ENCODE measurements around the gene MFAP3L. TPM values are rescaled to one million over a fixed set of nuclear protein-coding genes. Genes with fewer than 3 reads are reported as not detected.

Gene MFAP3L
- total RNA-seq, 1 experiment from 2014 or later, result 5.1 TPM

GRCh38 chr4:170012629-170012958 lies 13.6 kb downstream of the MFAP3L start:
- H3K23ac ChIP-seq (ENCODE audit: insufficient read length, low read depth, low read length), result no peak overlapping the region
- no CpG with 5 or more reads among the region's 2 CpGs for WGBS (ENCODE audit: extremely low coverage, insufficient read length, low lambda C conversion rate)
- Mint-ChIP-seq H3K4me3 (no peak overlapping the region), H3K4me1 (peaks cover 14 to 17% of the 10 kb centered on the region in 2 experiments), H3K9me3 (peaks cover 0 to 8% of the 10 kb centered on the region in 2 experiments; a peak in 3 of 5 replicates), H3K36me3 (ENCODE audit: insufficient read depth in 1 of 3, low read depth in 3 of 3) (peaks cover 0 to 4% (median 0%) of the 10 kb centered on the region in 3 experiments; a peak in 2 of 7 replicates), H3K27ac (no peak overlapping the region), H3K27me3 (ENCODE audit: low read depth) (no peaks in the 10 kb centered on the region)
- H4K8ac ChIP-seq (replicated peaks; ENCODE audit: insufficient read length, low read depth, low read length), result no peak overlapping the region
- no peak overlapping the region for H2AFZ ChIP-seq (ENCODE audit: low read length)
- H3K9ac ChIP-seq (ENCODE audit: extremely low read depth, insufficient read length, low read length), result no peak overlapping the region
- H2BK20ac ChIP-seq (ENCODE audit: low read depth, low read length, poor library complexity, severe bottlenecking), result no peak overlapping the region
- no peak overlapping the region for H3K4ac ChIP-seq (ENCODE audit: low read depth, low read length)
- no peak overlapping the region for H3K56ac ChIP-seq (ENCODE audit: insufficient read length, low read depth, low read length)
- no peak for DNase-seq
- TF ChIP-seq CTCF (conservative IDR thresholded peaks at IDR 0.05), result no peak
- H4K91ac ChIP-seq (ENCODE audit: insufficient read length, low read depth, low read length), result no peak overlapping the region
- no peaks in the 10 kb centered on the region for H3K23me2 ChIP-seq (ENCODE audit: insufficient read length, low read depth, low read length, poor library complexity, severe bottlenecking)
- no peak overlapping the region for H3K4me2 ChIP-seq (ENCODE audit: insufficient read depth, insufficient read length, low read length)
- no peak overlapping the region for H3K14ac ChIP-seq (ENCODE audit: insufficient read depth, low read length)
- H4K20me1 ChIP-seq (ENCODE audit: control insufficient read depth, insufficient read depth, insufficient read length), result no peaks in the 10 kb centered on the region
- no peaks in the 10 kb centered on the region for H3K27me3 ChIP-seq (ENCODE audit: insufficient read depth, low read length)
- H2BK120ac ChIP-seq (ENCODE audit: low read depth, low read length, poor library complexity, severe bottlenecking), result no peak overlapping the region
- H3K9me3 ChIP-seq (ENCODE audit: control insufficient read depth, low read depth, low read length), result no peaks in the 10 kb centered on the region
- no peak overlapping the region for H2BK5ac ChIP-seq (ENCODE audit: insufficient read length, low read length)
- H3K79me1 ChIP-seq (ENCODE audit: insufficient read depth, low read depth, low read length, poor library complexity, severe bottlenecking), result no peaks in the 10 kb centered on the region
- no peaks in the 10 kb centered on the region for H3K4me1 ChIP-seq (ENCODE audit: insufficient read depth, low read length)
- no peak overlapping the region for H2BK15ac ChIP-seq (ENCODE audit: low read depth, low read length)
- H3K79me2 ChIP-seq (ENCODE audit: insufficient read depth, low read length), result no peaks in the 10 kb centered on the region
- no peak overlapping the region for H3K18ac ChIP-seq (ENCODE audit: insufficient read length, low read depth, low read length)
- no peak overlapping the region for H3K27ac ChIP-seq (ENCODE audit: insufficient read length, low read depth, low read length)
- H2AK5ac ChIP-seq (ENCODE audit: insufficient read length, low read length), result no peak overlapping the region
- no peak overlapping the region for H2BK12ac ChIP-seq (ENCODE audit: insufficient read length, low read depth, low read length)
- no peak overlapping the region for H3T11ph ChIP-seq (ENCODE audit: low read length)
- no peak overlapping the region for H4K5ac ChIP-seq (ENCODE audit: insufficient read length, low read depth, low read length)

All from H9 (cell line).